NB4 (cell line): ENCODE measurements around the gene GRAMD4.

Source experiments
- CTCF ChIP-seq: IDR thresholded peaks from one replicate; pipeline ENCODE4 v1.5.1; 2012; ENCODE audit warnings: low read depth, low read length
- POLR2A ChIP-seq: IDR thresholded peaks from 2 replicates; pipeline ENCODE4 v1.6.1; 2011; ENCODE audit warnings: mild to moderate bottlenecking; ENCODE audit not compliant: insufficient read length; ENCODE audit errors: extremely low read depth
- TF ChIP-seq, protein P1 (sequence below): IDR thresholded peaks from 2 replicates; pipeline ENCODE4 v1.6.1; 2011; ENCODE audit warnings: low read depth, low read length

DNA sequence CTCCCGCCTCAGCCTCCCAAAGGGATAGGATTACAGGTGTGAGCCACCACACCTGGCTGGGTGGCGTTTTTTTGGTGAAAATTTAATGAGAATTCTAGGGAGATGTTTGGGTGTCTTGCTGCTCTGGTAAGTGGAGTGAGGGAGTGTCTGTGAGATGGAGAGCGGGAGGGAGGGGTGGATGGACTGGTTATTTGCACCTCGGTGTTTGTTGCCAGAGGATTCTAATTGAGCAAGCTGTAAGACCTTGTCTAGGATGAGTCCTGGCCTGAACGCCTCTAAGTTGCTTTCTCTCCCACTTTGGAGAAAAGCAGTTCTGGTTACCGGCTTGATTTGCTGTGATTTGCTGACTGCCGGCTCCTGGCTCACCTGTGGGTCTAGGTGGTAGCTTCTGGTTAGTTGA is 22.0 kb upstream of the GRAMD4 start:
- TF ChIP-seq CTCF (no peak), POLR2A (no peak)
- TF ChIP-seq, protein P1, sequence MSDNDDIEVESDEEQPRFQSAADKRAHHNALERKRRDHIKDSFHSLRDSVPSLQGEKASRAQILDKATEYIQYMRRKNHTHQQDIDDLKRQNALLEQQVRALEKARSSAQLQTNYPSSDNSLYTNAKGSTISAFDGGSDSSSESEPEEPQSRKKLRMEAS, result no peak
